Fibroblast of lung (primary cell): Measurements from ENCODE around the gene IL10. TPM values are rescaled to one million over a fixed set of nuclear protein-coding genes. Genes with fewer than 3 reads are reported as not detected.

Source experiments
- DNase-seq, 2 donors: peaks; one replicate each; pipeline versions ENCODE4 v3.0.0 to v3.0.0-alpha.2; 2010; ENCODE audit warnings: low read depth in 2 of 2
- H2AFZ ChIP-seq: 2 replicates; pipeline ENCODE4 v1.5.1; 2012; ENCODE audit warnings: low read length, control low read depth, inconsistent platforms
- H3K27ac ChIP-seq: 2 replicates; pipeline ENCODE4 v1.5.1; 2011; ENCODE audit warnings: low read length, control low read depth; ENCODE audit not compliant: insufficient read depth
- H3K27me3 ChIP-seq: 2 replicates; pipeline ENCODE4 v1.5.1; 2011; ENCODE audit warnings: mild to moderate bottlenecking, low read length; ENCODE audit not compliant: control insufficient read depth, insufficient read depth
- H3K36me3 ChIP-seq: 2 replicates; pipeline ENCODE4 v1.5.1; 2011; ENCODE audit warnings: low read length; ENCODE audit not compliant: control insufficient read depth, insufficient read depth
- H3K4me1 ChIP-seq: 2 replicates; pipeline ENCODE4 v1.5.1; 2011; ENCODE audit warnings: low read length; ENCODE audit not compliant: control insufficient read depth, insufficient read depth; ENCODE audit errors: extremely low read depth
- H3K4me2 ChIP-seq: 2 replicates; pipeline ENCODE4 v1.5.1; 2011; ENCODE audit warnings: low read length, control low read depth; ENCODE audit not compliant: insufficient read depth; ENCODE audit errors: extremely low read depth
- H3K4me3 ChIP-seq, 4 experiments: fragments of 200-600 bp in 1 of 4; sonication (generic) in 1 of 4; replicated peaks in 1 of 4; 2 replicates each; pipeline ENCODE4 v1.5.1; 2011 to 2016; ENCODE audit warnings: low read length in 4 of 4, low read depth in 3 of 4, mild to moderate bottlenecking in 3 of 4, control low read depth in 2 of 4, inconsistent platforms in 1 of 4, mixed read lengths in 1 of 4; ENCODE audit not compliant: insufficient read depth in 1 of 4; ENCODE audit errors: control extremely low read depth in 1 of 4
- H3K79me2 ChIP-seq: 2 replicates; pipeline ENCODE4 v1.5.1; 2012; ENCODE audit warnings: mild to moderate bottlenecking, low read length, inconsistent platforms; ENCODE audit not compliant: control insufficient read depth, insufficient read depth
- H3K9ac ChIP-seq: 2 replicates; pipeline ENCODE4 v1.5.1; 2011; ENCODE audit warnings: mild to moderate bottlenecking, low read length, control low read depth; ENCODE audit not compliant: insufficient read depth
- H3K9me3 ChIP-seq: 2 replicates; pipeline ENCODE4 v1.5.1; 2012; ENCODE audit warnings: low read depth, low read length; ENCODE audit not compliant: control insufficient read depth, insufficient read depth
- H4K20me1 ChIP-seq: 2 replicates; pipeline ENCODE4 v1.5.1; 2011; ENCODE audit warnings: low read length; ENCODE audit not compliant: control insufficient read depth, insufficient read depth; ENCODE audit errors: extremely low read depth
- EZH2 ChIP-seq: IDR thresholded peaks from 2 replicates; pipeline ENCODE4 v1.5.1; 2012; ENCODE audit warnings: low read length, control low read depth, mild to moderate bottlenecking; ENCODE audit errors: missing control alignments
- polyA plus RNA-seq, 2 donors: library from polyadenylated mRNA; depleted of rRNA in 1 of 2; stranded (reverse) in 1 of 2; unstranded in 1 of 2; fragments of >200 nt; gene quantifications; 2 replicates each; pipeline ENCODE4 v1.2.1, GENCODE V29; 2011 to 2012; ENCODE audit warnings: missing spikeins in 1 of 2
- total RNA-seq: library from RNA; depleted of rRNA; stranded (reverse); fragments of >200 nt; gene quantifications from 2 replicates; pipeline ENCODE4 v1.2.1, GENCODE V29; 2014
- TF ChIP-seq, protein P1 (sequence below), 2 donors: IDR thresholded peaks in 1 of 2; conservative IDR thresholded peaks in 1 of 2; 1 replicate in 1 of 2; 2 replicates in 1 of 2; pipeline ENCODE4 v1.5.1; 2011 to 2012; ENCODE audit warnings: low read length in 2 of 2, control low read depth in 1 of 2, inconsistent platforms in 1 of 2, low read depth in 1 of 2, mild to moderate bottlenecking in 1 of 2

Gene IL10
- total and polyA plus RNA-seq, 2 donors (not counting 1 experiment from before 2014, with no cell fraction given) = not detected

DNA sequence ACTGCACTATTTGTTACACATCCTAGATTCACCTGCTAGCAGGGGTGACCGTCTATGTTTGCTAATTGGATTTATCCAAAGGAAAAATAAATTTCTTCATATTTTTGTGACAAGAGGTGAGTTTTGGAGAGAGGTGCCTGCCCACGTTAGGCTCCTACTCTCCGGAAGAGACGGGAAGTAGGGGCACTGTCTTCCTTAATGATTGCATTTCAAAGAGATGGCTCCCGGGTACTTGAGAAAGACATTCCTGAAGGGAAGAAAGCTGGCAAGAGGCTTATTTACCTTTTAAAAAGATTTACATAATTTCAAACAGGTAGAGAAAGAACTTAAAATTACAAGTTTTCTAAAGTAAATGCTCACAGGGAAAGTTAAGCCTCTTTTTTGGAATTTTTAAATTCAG, 20.4 kb downstream of the IL10 start:
- no peak overlapping the region for H3K4me3 ChIP-seq
- no peaks in the 10 kb centered on the region for H3K27me3 ChIP-seq
- no peak for DNase-seq
- H3K9me3 ChIP-seq = no peaks in the 10 kb centered on the region
- H3K4me2 ChIP-seq = no peak overlapping the region
- TF ChIP-seq, protein P1, sequence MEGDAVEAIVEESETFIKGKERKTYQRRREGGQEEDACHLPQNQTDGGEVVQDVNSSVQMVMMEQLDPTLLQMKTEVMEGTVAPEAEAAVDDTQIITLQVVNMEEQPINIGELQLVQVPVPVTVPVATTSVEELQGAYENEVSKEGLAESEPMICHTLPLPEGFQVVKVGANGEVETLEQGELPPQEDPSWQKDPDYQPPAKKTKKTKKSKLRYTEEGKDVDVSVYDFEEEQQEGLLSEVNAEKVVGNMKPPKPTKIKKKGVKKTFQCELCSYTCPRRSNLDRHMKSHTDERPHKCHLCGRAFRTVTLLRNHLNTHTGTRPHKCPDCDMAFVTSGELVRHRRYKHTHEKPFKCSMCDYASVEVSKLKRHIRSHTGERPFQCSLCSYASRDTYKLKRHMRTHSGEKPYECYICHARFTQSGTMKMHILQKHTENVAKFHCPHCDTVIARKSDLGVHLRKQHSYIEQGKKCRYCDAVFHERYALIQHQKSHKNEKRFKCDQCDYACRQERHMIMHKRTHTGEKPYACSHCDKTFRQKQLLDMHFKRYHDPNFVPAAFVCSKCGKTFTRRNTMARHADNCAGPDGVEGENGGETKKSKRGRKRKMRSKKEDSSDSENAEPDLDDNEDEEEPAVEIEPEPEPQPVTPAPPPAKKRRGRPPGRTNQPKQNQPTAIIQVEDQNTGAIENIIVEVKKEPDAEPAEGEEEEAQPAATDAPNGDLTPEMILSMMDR (conservative IDR thresholded peaks at IDR 0.05 in 1 of 2, IDR thresholded peaks at IDR 0.05 in 1 of 2; ENCODE audit: low read depth in 1 of 2, low read length in 2 of 2) = no peak
- no peak for TF ChIP-seq EZH2
- H3K4me1 ChIP-seq = no peaks in the 10 kb centered on the region
- no peak overlapping the region for H3K27ac ChIP-seq
- no peak overlapping the region for H2AFZ ChIP-seq
- no peak overlapping the region for H3K9ac ChIP-seq
- H3K36me3 ChIP-seq = no peaks in the 10 kb centered on the region
- no peaks in the 10 kb centered on the region for H3K79me2 ChIP-seq
- no peaks in the 10 kb centered on the region for H4K20me1 ChIP-seq

DNA sequence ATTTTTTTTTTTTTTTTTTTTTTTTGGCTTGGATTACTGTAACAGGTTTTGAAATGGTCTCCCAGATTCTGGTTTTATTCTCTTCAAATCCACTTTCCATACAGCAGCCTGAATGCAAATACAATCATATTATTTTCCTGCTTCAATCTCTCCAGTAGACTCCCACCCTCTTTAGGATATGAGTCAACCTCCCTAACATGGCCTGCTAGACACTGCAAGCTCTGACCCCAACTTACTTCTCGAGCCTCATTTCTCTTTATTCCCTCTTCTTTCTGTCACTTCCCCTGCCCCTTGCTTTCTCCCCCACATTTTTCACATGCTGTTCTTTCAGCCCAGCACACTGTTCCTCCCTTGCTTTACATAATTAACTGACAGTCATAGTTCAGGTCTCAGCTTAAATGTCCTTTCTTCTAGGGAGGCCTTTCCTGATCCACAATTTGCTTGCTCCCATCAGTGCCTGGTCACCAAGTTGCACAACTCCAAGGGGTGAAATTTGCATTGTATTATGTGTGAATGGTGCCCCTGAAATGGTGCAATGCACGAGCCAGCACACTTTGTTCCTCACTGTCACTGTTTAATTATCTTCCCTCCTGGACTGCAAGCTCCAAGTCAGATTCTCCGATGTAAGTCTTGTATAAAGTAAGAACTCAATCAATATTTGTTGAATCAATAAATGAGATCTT, 23.8 kb downstream of the IL10 start:
- Histone ChIP-seq H3K79me2 (no peaks in the 10 kb centered on the region), H3K9ac (no peak overlapping the region), H2AFZ (no peak overlapping the region), H4K20me1 (no peaks in the 10 kb centered on the region), H3K27ac (no peak overlapping the region), H3K27me3 (no peaks in the 10 kb centered on the region), H3K4me3 (no peak overlapping the region), H3K36me3 (no peaks in the 10 kb centered on the region), H3K9me3 (no peaks in the 10 kb centered on the region), H3K4me1 (no peaks in the 10 kb centered on the region), H3K4me2 (no peak overlapping the region)
- TF ChIP-seq EZH2 = no peak
- TF ChIP-seq, protein P1 (conservative IDR thresholded peaks at IDR 0.05 in 1 of 2, IDR thresholded peaks at IDR 0.05 in 1 of 2; ENCODE audit: low read depth in 1 of 2, low read length in 2 of 2) = no peak
- DNase-seq = peak in 1 of 2 donors; percentile 20

DNA sequence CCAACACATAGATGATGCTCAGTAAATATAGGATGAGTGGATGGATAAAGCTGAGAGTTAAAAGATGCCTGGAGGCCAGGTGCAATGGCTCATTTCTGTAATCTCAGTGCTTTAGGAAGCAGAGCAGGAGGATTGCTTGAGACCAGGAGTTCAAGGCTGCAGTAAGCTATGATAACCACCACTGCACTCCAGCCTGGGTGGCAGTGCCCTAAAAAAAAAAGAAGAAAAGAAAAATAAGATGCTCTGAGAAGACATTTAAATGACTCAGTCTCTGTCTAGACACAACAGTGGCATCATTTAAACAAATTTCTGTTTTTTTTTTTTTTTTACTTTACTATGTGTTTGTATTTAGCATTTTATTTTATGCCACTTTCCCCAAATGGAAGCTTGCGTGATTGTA, 27.0 kb downstream of the IL10 start:
- H3K36me3 ChIP-seq = no peaks in the 10 kb centered on the region
- no peaks in the 10 kb centered on the region for H3K4me1 ChIP-seq
- H3K4me3 ChIP-seq = no peak overlapping the region
- TF ChIP-seq, protein P1 (conservative IDR thresholded peaks at IDR 0.05 in 1 of 2, IDR thresholded peaks at IDR 0.05 in 1 of 2; ENCODE audit: low read depth in 1 of 2, low read length in 2 of 2) = no peak
- no peak for TF ChIP-seq EZH2
- no peaks in the 10 kb centered on the region for H3K79me2 ChIP-seq
- H3K9ac ChIP-seq = no peak overlapping the region
- no peak overlapping the region for H2AFZ ChIP-seq
- no peak for DNase-seq
- no peak overlapping the region for H3K4me2 ChIP-seq
- H4K20me1 ChIP-seq = no peaks in the 10 kb centered on the region
- H3K27me3 ChIP-seq = no peaks in the 10 kb centered on the region
- no peaks in the 10 kb centered on the region for H3K9me3 ChIP-seq
- H3K27ac ChIP-seq = no peak overlapping the region
